Measurements from ENCODE around the gene B3GNT3.

- TF ChIP-seq CTCF (conservative IDR thresholded peaks at IDR 0.05; ENCODE audit: low read length) (no peak), EZH2phosphoT487 (IDR thresholded peaks at IDR 0.05; ENCODE audit: borderline replicate concordance) (no peak)
Observed at GRCh38 chr19:17862711-17863519, 68.0 kb downstream of the B3GNT3 start.
